ENCODE results near the gene ST3GAL4. TPM values are rescaled to one million over a fixed set of nuclear protein-coding genes. Genes with fewer than 3 reads are reported as not detected.

The ST3GAL4 gene
- total RNA-seq, 2 donors from 2014 or later = 27.7 to 98.0 TPM

DNA sequence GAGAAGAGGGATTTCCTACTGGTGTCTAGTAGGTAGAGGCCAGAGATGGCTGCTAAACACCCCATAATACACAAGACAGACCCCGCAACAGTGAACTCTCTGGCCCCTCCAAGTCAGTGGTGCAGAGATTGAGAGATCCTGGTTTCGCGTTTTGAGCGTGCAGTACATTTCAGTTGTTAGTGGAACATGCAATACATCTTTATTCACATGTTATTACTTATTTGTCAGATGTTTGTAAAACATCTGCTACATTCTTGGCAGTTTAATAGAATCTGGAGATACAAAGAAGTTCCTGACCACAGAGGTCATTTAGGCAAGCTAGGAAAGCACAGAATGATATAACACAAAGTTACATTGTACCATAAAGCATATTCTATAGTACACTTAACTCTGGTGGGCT is 41.5 kb downstream of the ST3GAL4 start:
- Histone ChIP-seq H3K9me3 (no peaks in the 10 kb centered on the region), H3K4me1 (ENCODE audit: control insufficient read depth in 1 of 2, low read depth in 2 of 2) (peaks cover 1 to 8% of the 10 kb centered on the region in 2 donors), H3K27me3 (replicated peaks; ENCODE audit: insufficient read depth) (no peaks in the 10 kb centered on the region), H3K27ac (no peak overlapping the region), H3K36me3 (no peaks in the 10 kb centered on the region), H3K4me3 (no peak overlapping the region)
- DNase-seq (ENCODE audit: low spot score) (no peak), ATAC-seq (ENCODE audit: insufficient number of reproducible peaks, low FRiP score, low read depth) (no peak)
- TF ChIP-seq CTCF (IDR thresholded peaks at IDR 0.05) = no peak

DNA sequence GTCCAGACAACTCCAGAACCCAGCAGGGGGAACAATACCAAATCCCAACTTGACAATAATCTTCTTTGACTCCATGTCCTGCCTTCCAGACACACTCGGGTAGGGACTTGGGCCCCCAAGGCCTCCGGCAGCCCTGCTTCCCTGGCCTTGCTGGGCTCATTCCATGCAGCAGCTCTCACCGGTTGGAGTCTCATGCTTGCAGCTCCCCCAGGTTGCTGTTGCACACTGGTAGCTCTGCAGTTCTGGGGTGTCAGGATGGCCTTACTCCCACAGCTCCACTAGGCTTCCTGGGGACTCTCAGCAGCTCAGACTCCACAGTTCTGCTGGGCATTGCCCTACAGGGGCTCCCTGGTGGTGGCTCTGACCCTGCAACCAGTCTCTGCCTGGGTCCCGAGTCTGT is 42.8 kb downstream of the ST3GAL4 start:
- Histone ChIP-seq H3K9me3 (no peaks in the 10 kb centered on the region), H3K27me3 (replicated peaks; ENCODE audit: insufficient read depth) (no peaks in the 10 kb centered on the region), H3K4me3 (no peak overlapping the region), H3K4me1 (ENCODE audit: control insufficient read depth in 1 of 2, low read depth in 2 of 2) (no peaks in the 10 kb centered on the region), H3K27ac (no peak overlapping the region), H3K36me3 (no peaks in the 10 kb centered on the region)
- no peak for TF ChIP-seq CTCF (IDR thresholded peaks at IDR 0.05)
- ATAC-seq (ENCODE audit: insufficient number of reproducible peaks, low FRiP score, low read depth) = no peak
- no peak for DNase-seq (ENCODE audit: low spot score)

DNA sequence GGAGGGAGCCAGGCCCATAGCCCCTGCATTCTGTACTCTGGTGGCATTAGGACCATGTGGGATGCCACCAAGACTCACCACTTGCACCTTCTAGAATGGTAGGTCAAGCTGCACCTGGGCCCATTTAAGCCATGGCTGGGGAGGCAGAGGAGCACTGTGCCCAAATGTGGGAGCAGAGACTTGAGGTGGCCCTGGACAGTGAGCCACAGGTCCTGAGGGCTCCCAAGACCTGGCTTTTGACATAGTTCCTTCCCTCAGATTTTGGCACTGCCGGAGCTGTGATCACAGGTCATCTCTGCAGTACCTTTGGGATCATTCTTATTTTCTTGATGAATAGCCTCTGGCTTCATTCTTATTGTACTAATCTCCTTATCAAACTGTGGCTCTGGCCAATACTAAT is 43.2 kb downstream of the ST3GAL4 start:
- no peak for TF ChIP-seq CTCF (IDR thresholded peaks at IDR 0.05)
- no peaks in the 10 kb centered on the region for H3K9me3 ChIP-seq
- no peaks in the 10 kb centered on the region for H3K36me3 ChIP-seq
- H3K4me1 ChIP-seq (ENCODE audit: control insufficient read depth in 1 of 2, low read depth in 2 of 2) = no peaks in the 10 kb centered on the region
- H3K4me3 ChIP-seq = no peak overlapping the region
- no peak for ATAC-seq (ENCODE audit: insufficient number of reproducible peaks, low FRiP score, low read depth)
- no peak for DNase-seq (ENCODE audit: low spot score)
- no peaks in the 10 kb centered on the region for H3K27me3 ChIP-seq (replicated peaks; ENCODE audit: insufficient read depth)
- no peak overlapping the region for H3K27ac ChIP-seq

- TF ChIP-seq CTCF (IDR thresholded peaks at IDR 0.05) = no peak
- DNase-seq (ENCODE audit: low spot score) = no peak
- no peak overlapping the region for H3K4me3 ChIP-seq
- H3K9me3 ChIP-seq = no peaks in the 10 kb centered on the region
- no peaks in the 10 kb centered on the region for H3K36me3 ChIP-seq
- no peaks in the 10 kb centered on the region for H3K4me1 ChIP-seq (ENCODE audit: control insufficient read depth in 1 of 2, low read depth in 2 of 2)
- no peak overlapping the region for H3K27ac ChIP-seq
- ATAC-seq (ENCODE audit: insufficient number of reproducible peaks, low FRiP score, low read depth) = no peak
- H3K27me3 ChIP-seq (replicated peaks; ENCODE audit: insufficient read depth) = no peaks in the 10 kb centered on the region
These were observed 44.5 kb downstream of the ST3GAL4 start for GRCh38 chr11:126400019-126400418.

DNA sequence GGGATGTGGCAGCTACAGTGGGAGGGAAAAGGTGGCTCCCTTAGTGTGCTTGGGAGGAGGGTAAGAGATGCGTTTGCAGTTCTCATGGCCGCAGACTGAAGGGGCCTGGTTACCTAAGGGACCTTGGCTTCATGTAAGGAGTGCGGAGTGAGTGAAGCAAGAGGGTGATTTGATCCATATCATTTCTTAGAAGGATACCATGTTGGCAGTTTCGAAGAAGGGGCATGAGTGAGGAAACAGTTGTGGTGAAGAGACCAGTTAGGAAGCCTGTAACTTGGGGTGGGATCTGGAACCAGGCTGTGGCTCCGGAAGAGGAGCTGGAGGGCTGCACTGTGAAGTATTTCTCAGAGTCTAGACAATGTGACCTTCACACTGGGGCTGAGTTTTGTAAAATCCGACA is 45.0 kb downstream of the ST3GAL4 start:
- H3K4me1 ChIP-seq (ENCODE audit: control insufficient read depth in 1 of 2, low read depth in 2 of 2) = no peaks in the 10 kb centered on the region
- DNase-seq (ENCODE audit: low spot score) = no peak

More for the DNA sequence above, 45.0 kb downstream of the ST3GAL4 start:
- Histone ChIP-seq H3K27ac (no peak overlapping the region), H3K36me3 (no peaks in the 10 kb centered on the region), H3K9me3 (no peaks in the 10 kb centered on the region), H3K4me3 (no peak overlapping the region), H3K27me3 (replicated peaks; ENCODE audit: insufficient read depth) (no peaks in the 10 kb centered on the region)
- no peak for TF ChIP-seq CTCF (IDR thresholded peaks at IDR 0.05)
- ATAC-seq (ENCODE audit: insufficient number of reproducible peaks, low FRiP score, low read depth) = no peak
